ENCODE data around the gene SDK1.

SDK1 gene

DNA sequence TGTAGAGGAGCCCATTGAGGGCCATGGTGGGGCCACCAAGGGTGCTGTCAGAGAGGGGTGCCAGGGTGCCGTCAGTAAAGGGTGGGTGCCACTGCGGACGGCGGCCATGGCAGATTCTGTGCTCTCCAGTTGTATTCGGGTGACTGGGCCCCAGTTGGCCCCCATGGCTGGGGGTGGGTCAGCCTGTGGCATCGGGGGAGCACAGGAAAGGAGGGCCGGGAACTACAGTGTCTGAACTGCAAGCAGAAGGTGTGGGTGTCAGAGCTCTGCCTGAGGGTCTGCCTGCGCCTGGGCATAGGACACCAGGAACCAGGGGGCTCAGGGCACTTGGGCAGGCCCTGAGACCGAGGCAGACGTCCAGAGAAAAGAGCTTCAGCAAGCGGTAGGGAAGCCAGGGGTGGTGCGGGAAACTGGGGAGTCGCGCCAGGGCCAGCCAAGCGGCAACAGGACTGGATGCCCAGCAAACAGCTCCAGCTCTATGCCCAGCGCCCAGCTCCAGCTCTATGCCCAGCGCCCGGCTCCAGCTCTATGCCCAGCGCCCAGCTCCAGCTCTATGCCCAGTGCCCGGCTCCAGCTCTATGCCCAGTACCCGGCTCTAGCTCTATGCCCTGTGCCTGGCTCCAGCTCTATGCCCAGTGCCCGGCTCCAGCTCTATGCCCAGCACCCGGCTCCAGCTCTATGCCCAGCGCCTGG, 878.8 kb downstream of the SDK1 start:
- DNase-seq (ENCODE audit: low read depth) = no peak

DNA sequence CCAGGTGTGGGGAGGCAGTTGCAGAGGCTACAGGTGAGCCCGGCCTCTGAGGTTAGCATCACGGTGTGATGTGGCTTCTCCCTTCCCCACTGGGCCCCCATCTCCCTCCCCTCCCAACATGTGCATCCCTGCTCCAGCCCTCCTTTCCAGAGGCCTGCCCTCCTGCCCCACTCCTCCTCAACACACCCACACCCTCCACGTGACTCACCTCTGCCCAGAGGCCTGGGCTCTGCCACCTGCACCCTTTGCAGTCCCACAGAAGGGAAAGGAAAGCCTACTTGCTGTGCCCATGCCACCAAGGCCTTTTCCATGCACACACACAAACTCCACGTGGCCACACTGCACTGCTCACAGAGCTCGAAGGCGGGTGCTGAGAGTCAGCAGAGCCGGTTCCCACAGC, 880.4 kb downstream of the SDK1 start:
- no peak for DNase-seq (ENCODE audit: low read depth)

DNA sequence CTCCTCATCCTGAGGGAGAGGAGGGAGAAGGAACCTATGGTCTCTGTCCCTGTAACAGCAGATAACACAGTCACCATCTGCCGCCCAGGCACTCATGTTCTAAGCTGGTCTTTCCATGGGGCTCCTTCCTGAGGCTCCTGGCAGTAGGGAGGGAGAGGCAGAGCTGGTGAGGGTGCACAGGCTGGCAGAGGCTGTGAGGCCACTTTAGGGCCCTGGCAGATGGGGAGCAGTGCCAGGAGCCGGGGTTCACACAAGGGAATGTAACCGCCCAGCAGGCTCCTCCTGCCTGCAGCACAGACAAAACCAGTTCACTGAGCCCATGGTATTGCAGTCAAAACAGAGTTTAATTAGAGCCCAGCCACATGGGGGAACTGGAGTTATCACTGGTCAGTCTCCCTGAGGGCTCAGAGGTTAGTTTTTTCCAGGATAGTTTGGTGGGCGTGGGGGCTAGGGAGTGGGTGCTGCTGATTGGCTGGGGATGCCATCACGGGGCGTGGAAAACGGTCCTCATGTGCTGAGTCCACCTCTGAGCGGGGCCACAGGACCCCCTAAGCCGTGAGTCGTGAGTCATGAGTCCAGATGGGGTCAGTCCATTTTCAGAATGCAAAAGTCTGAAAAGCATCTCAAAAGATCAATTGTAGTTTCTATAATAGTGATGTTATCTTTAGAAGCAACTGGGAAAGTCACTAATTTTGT, 881.7 kb downstream of the SDK1 start:
- no peak for DNase-seq (ENCODE audit: low read depth)

DNA sequence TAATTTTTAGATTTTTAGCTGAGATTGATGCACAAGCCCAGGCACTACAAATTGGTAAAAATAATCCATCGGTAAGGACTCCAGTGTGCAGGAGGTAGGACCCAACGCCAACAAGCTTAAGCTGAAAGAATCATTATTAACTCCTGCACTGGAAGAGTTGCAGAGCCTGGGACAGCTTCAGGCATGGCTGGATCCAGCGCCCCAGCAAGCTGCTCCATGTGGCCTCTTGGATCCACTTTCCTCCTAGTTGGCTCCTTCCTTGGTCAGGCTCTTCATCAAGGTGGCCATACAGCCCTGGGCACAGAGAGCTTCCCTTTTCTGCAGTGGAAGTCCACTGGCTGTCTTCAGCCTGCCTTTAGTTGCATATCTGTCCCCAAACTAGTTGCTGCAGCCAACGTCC, 883.6 kb downstream of the SDK1 start:
- no peak for DNase-seq (ENCODE audit: low read depth)

DNA sequence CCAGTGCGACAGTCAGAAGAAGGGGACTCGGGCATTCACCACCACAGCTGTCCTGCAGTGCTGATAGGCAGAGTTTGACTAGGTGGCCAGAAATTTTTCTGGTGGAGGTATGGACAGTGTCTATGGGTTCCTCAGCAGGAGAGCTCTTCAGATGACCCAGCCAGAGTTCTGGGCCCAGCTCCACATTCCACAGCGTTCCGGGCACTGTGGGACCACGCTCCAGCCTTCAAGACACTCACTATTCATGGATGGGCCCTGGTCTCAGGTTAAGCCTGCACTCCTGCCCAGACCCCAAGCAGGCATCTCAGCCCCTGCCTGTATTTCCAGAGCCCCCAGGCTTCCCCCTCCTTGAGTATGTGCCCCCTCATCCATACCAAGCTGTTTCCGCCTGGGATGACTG, 884.1 kb downstream of the SDK1 start:
- DNase-seq (ENCODE audit: low read depth) = no peak

DNA sequence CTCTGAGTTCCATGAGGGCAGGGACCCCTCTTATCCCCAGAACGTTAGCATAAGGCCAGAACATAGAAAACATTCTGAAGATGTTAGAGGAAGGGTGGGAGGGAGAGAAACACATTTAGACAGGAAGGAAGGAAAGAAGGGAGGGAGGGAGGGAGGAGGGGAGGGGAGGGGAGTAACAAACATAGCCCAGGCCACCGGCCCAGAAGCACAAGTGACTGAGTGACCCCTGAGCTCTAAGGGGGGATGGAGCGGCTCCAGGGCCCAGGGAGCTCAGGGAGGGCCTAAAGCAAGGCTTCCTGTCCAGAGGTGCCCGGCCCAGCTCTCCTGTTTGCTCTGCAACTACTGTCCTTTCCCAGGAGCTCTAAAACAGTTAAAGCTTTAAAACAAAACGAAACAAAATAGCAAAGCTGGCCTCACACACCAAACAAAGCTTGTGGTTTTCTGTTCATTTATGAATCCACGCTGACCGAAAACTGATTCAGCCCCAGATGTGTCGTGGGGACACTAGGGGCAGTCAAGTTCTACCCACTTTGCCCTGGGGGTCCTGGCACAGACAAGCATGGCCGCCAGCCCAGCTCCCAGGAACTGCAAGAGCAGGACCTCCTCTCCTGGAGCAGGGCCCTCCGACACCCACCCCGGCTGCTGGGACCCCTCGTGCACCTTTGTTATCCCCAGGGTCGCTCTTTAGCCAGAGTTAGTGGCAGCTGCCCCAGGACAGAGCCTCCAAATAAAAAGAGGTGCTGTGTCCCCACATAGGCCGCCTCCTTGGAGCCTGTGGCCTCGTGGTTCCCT, 884.9 kb downstream of the SDK1 start:
- no peak for DNase-seq (ENCODE audit: low read depth)

DNA sequence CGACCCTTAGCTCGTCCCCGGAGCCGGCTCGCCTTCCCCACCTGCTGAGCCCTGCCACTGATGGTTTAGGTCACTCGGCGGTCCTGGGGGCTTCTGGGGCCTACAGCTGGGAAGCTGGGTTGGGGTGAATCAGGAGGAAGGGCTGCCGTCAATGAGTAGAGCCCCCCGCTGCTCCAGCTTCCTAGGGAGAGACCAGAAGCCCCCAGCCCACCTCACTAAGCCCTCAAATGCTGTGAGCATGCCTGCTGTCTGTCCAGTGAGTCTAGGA, 885.4 kb downstream of the SDK1 start:
- DNase-seq (ENCODE audit: low read depth) = no peak

DNA sequence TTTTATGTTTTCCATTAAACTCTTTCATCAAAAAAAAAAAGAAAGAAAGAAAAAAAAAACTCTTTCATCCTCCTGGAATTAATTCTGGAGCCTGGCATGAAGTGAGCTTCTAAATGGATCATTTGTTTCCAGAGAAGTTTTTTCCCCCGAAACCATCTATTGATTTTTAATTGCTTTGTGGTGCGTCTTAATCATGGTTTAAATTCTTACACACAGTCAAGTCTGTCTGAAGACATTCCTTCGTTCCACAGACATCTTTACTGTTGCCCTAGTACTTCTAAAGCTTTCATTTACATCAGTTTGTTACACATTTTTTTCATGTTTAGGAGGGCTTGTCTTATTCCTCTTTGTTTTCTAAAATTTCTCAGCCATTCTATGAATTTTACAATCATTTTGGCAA, 887.6 kb downstream of the SDK1 start:
- DNase-seq (ENCODE audit: low read depth) = no peak

DNA sequence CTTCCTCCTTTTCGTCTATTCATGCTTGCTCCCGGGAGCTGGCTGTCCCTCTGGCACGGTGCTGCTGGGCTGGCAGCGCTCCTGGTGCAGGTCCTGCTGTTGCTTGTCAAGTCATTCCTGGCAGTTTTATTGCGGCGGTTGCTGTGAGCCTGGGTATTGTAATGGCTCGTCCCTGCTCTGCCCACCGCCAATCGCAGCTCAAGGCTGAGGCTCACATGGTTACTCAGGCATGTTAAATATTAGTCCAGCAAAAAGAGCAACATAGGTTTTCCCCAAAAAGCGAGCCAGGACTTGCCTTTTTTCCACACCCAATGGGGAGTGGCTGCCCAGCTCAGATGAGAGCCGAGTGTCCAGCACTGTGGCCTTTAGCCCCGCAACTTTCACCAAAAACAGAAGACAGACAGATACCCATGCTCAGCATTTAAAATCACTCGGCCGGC, 888.1 kb downstream of the SDK1 start:
- no peak for DNase-seq (ENCODE audit: low read depth)

DNA sequence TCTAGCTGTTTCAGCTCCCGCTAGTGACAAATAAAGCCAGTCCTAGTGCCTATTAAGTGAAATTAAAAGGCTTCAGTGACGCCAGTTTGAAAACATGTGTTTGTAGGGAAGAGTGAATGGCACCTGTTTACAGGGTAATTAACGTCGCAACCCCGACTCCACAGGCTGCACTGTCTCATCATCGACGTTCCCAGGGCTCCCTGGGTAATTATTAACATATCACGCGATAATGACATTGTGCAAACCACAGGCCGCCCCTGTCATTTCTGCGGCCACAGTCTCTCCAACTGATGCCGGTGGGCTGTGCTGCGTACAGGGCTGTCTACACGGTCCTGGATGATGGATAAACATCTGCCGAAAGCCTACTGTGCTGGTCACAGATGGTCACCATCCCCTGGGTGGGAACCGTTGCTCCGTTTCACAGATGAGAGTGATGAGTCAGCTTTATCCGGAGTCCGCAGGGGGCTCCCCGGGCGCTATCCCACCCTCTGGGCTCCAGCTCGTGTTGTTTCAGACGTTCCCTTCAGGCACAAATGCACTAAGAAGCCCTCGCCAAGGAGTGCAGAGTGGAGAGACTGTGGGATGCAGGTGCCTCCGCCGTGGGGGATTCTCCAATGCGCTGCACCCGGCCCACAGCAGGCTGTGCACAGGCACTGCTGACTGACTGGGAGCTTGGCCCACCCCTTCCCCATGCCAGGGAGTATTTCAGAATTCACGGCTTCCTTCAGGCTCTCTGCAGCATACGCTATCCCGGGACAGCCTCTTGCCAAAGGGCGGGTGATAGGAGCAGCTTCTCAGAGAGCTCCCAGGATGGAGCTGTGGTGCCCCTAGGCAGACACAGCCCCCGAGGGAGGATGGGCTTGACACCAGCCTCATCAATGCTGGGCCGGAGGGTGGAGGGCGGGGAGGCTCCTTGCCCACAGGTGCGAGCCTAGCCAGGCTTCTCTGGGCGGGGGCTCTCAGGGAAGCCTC, 889.2 kb downstream of the SDK1 start:
- no peak for DNase-seq (ENCODE audit: low read depth)

DNA sequence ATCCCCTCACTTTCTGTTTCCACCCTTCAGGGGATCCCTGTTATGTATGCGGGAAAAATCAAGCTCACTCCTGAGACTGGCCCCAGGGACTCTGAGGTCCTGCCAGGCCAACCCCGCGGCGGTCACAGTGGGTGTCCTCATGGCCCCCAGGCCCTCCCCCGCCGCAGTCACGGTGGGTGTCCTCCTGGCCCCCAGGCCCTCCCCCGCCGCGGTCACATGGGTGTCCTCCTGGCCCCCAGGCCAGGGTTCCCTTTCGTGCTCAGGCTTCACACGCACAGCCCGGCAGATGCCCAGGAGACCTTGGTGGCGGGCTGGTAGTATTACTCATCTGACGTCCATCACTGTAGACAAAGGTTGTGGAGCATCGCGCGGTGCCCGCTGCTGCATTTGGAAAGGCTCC, 890.0 kb downstream of the SDK1 start:
- no peak for DNase-seq (ENCODE audit: low read depth)

DNA sequence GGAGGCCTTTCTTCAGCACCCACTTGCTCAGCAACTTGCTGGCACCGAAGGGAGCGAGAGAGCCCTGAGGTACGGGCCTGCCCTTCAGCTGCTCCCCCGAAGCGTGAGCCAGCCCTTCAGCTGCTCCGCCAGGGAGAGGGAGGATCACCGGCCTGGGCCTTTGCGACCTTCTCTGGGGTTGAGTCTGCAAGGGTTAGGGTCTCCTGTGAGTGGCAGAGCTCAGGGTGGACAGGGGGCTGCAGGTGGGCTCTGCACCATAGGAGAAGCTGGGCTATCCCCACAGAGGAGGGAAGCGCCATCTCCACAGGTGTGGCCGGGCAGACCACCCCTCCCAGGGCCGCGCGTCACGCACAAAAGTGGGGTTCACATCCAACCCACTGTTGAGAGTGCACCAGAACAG, 890.5 kb downstream of the SDK1 start:
- DNase-seq (ENCODE audit: low read depth) = no peak

DNA sequence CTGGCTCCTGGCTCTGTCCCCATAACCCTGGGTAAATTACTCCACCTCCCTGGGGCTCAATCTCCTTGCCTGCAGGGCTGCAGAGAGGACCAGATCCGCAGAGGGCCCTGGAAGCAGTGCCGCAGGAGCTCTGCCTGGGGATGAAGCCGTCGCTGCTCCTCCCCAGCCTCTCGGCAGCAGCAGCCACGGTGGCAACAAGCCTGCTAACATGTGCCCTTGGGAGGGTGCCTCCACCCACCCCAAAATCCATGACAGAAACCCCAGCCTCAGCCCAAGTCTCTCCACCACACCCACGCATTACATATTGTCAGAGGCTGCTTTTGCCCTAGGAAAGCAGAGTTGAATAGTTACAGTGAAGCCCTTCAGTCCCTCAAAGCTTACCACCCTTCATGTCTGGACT, 894.6 kb downstream of the SDK1 start:
- DNase-seq (ENCODE audit: low read depth) = no peak

DNA sequence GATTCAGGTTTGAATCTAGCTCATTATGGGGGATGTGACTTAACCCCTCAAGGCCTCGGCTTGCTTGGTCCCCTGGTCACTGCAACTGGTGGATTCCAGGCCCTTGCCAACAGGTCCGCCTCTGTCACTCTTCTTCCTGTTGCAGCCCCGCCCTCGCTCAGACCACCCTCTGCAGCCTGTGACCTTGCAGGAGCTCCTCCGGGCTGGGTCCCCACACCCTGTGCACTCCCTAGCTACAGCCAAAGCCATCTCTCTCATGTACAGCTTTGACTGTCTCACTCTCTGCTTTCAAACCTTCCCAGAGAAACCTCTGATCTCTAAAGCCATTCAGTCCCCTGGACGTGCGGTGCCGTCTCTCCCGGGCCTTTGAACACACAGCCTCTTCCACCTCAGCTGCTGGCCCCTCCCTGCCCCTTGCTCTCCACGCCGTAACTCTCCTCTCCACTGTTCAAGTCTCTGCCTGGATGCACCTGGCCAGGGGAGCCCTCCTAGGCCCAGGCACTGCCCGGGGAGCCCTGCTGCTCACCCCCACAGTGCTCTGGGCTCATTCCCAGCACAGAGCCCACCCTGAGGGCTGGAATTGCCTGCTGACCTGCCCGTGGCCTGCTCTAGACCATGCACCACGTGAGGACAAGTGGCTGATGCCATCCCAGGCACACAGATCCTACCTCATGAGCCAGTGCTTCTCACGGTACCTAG, 895.2 kb downstream of the SDK1 start:
- no peak for DNase-seq (ENCODE audit: low read depth)

DNA sequence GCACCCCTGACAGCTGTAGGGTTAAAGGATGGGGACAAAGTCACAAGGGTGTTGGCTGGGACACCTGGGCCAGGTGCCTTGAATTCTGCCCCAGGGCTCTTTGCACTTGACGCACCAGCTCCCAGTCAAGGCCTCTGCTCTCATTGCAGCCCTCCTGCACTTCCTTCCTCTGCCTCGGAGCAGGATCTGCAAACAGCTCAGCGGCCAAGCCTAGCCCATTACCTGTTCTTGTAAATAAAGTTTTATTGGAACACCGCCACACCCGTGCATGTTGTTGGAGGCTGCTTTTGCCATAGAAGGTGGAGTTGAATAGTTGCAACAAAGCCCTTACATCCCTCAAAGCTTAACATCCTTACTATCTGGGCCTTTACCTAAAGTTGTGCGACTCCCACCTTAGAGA, 897.2 kb downstream of the SDK1 start:
- DNase-seq (ENCODE audit: low read depth) = no peak

DNA sequence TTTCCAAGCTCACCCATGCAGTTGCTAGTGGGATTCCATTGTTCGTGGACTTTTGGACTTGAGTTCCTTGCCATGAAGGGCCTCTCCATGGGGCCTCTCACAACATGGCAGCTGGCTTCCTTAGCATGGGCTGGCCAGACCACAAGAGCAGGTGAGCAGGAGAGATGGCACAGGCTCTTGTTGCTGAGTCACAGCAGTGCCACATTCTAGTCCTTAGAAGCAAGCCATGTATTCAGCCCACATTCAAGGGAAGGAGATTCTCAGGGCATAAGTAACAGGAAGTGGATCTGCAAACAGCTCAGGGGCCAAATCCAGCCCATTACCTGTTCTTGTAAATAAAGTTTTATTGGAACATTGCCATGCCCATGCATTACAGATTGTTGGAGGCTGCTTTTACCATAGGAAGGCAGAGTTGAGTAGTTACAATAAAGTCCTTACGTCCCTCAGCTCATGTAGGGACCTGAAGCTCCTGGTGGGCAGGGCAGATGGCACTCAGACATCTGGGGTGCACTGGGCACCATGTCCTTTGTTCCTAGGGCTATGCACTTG, 899.6 kb downstream of the SDK1 start:
- DNase-seq (ENCODE audit: low read depth) = no peak

DNA sequence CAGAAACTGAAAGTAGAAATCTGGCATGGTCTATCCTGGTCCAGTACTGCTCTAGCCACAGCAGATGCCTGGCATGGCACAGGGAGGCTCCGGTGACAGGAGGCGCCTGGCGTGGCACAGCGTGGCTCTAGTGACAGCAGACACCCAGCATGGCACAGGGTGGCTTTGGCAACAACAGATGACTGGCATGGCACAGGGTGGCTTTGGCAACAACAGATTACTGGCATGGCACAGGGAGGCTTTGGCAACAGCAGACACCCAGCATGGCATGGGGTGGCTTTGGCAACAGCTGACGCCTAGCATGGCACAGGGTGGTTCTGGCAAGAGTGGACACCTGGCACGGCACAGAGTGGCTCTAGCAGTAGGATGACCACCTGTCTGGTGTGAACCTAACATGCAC, 900.5 kb downstream of the SDK1 start:
- DNase-seq (ENCODE audit: low read depth) = no peak

DNA sequence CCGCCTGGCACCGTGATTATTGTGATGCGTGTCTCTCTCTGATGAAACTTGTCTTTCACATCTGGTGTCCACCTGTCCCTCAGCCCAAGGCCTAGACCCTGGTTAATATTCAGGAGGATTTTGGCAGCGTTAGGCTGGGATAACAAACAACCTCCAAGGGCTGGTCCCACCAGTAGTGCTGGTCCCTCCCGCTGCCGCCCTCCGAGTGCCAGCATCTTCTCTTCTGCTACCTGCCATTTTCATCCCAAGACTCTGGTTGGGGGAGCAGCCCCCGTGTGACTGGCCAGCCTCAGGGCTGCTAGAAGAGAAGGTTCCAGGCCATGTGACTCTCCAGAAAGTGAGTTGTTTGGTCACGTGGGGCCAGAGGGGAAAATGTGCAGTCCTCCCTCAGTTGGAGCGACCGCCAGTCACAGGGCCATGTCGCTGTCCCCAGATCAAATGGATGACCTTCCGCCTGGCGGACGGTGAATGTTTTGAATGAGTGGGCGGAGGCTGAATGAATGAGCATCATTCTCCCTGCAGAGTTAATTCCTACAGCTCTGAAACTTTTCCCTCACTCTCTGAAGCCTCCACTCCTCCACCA, 901.2 kb downstream of the SDK1 start:
- DNase-seq (ENCODE audit: low read depth) = no peak

DNA sequence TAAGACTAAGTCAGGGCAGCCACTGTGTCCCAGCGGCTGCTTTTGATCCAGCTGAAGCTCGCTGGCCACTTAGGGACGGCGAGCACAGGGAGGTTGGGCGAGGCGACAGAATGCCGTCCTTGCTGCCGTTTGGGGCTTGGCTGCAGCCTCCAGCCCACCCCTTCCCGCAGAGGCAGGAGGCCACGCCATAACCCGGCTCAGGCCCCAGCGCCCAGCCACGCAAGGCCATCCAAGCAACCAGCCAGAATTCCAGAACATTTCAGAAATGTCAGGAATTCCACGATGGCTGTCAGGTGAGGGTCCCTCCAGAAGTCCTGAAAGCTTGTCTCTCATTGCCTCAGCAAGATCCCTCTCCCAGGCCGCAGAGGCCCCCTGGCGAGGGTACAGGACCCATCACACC, 901.9 kb downstream of the SDK1 start:
- no peak for DNase-seq (ENCODE audit: low read depth)

DNA sequence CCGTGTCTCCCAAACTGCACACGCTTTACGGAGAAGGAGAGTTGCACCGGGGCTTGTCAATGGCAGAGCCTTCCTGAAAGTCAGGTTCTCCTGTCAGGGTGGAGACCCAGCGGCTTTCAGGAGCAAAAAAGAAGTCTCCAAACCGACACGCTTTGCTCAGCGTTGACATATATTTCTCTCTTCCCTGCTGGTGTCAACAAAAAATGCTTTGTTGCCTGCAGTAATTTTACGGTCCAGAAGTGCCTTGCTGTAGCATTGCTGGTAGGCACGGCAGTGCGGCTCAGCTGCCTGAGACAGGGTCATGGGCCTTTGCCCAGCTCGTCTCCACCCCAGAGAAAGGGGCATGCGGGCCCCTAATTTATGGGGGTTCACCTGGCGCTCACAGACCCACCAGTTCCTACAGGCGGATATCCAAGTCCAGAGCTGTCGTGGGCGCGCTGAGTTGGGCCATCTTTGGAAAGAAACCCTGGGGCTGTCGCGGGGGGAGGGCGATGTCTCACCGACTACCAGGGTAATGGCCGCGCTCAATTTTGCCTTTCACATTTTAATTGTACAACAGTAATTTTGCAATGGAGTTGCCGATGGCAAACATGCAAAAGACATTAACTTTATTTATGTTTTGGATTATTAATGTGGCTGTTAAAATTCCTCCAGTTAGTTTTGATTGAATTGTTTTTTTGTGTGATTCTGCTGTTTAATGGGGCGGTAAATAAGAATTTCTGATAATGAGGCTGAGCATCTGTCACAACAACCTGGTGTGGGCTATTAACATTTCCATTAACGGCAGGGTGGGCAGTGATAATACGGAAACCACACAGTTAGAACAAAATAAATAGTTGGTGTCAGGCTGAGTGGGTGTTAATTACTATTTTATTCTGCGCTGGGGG, 902.8 kb downstream of the SDK1 start:
- no peak for DNase-seq (ENCODE audit: low read depth)
